Esophagus squamous epithelium (tissue), 5 donors: ENCODE results near the gene ADAMTSL3. TPM values are rescaled to one million over a fixed set of nuclear protein-coding genes. Genes with fewer than 3 reads are reported as not detected.

ENCODE experiments used
- DNase-seq: peaks from one replicate; lab custom pipeline; 2025; lab: John Stamatoyannopoulos, UW
- H3K27ac ChIP-seq, 4 donors: fragments of 200-600 bp; sonication (generic); one replicate each; pipeline ENCODE4 v1.5.1; 2016 to 2019; ENCODE audit warnings: mild to moderate bottlenecking in 1 of 4
- H3K27me3 ChIP-seq, 4 donors: fragments of 200-600 bp; sonication (generic); 1 replicate in 3 of 4; 2 replicates in 1 of 4; pipeline versions ENCODE4 v1.5.1 to v1.6.0; 2017 to 2021; ENCODE audit warnings: antibody characterized with exemption in 1 of 4
- H3K36me3 ChIP-seq, 3 donors: fragments of 200-600 bp; sonication (generic); one replicate each; pipeline ENCODE4 v1.5.1; 2016 to 2019
- H3K4me1 ChIP-seq, 3 donors: fragments of 200-600 bp; sonication (generic); one replicate each; pipeline ENCODE4 v1.5.1; 2017 to 2019
- H3K4me3 ChIP-seq, 4 donors: fragments of 200-600 bp; sonication (generic); 1 replicate in 3 of 4; 2 replicates in 1 of 4; pipeline ENCODE4 v1.5.1; 2016 to 2019; ENCODE audit warnings: mild to moderate bottlenecking in 2 of 4, moderate library complexity in 1 of 4
- H3K9me3 ChIP-seq, 3 donors: fragments of 200-600 bp; sonication (generic); one replicate each; pipeline ENCODE4 v1.5.1; 2016 to 2019
- CTCF ChIP-seq, 6 experiments: fragments of 450-650 bp in 4 of 6; fragments of 200-600 bp in 2 of 6; sonication (generic) in 2 of 6; IDR thresholded peaks; one replicate each; pipeline ENCODE4 v1.5.1; 2016 to 2019; ENCODE audit warnings: antibody characterized with exemption in 6 of 6, mild to moderate bottlenecking in 4 of 6, moderate library complexity in 4 of 6
- POLR2A ChIP-seq, 4 donors: fragments of 450-650 bp; IDR thresholded peaks; one replicate each; pipeline ENCODE4 v1.6.1; 2017; ENCODE audit warnings: antibody characterized with exemption in 4 of 4, mild to moderate bottlenecking in 4 of 4, moderate library complexity in 3 of 4
- WGBS, 2 donors: methylation state at CpG; one replicate each; pipeline ENCODE4 v1.1.5; 2018; 5-methylcytosine and 5-hydroxymethylcytosine counted together
- intact Hi-C: fragments of 100-400 bp; cut with DNase I; formaldehyde crosslinking; loops from one replicate; pipeline ENCODE4 v1.15.0; 2022
- total RNA-seq, 4 donors: library from RNA; depleted of rRNA; stranded (reverse); fragments of >200 nt; gene quantifications; one replicate each; pipeline ENCODE4 v1.1.0, GENCODE V29; 2016
- donor health status: DM: yes; HTN: yes; CAD: no.

Gene ADAMTSL3
- total RNA-seq, 4 donors from 2014 or later = 0.11 to 3.2 (median 0.79) TPM

GRCh38 chr15:83656192-83656591 lies 2.3 kb downstream of the ADAMTSL3 start:
- no peak for DNase-seq
- Histone ChIP-seq H3K9me3 (no peaks in the 10 kb centered on the region), H3K36me3 (no peaks in the 10 kb centered on the region), H3K4me1 (peaks cover 4 to 36% (median 7%) of the 10 kb centered on the region in 3 donors), H3K4me3 (no peak overlapping the region), H3K27ac (no peak overlapping the region), H3K27me3 (peaks cover 0 to 63% (median 6%) of the 10 kb centered on the region in 4 donors)
- TF ChIP-seq CTCF (IDR thresholded peaks at IDR 0.05) (no peak), POLR2A (IDR thresholded peaks at IDR 0.05) (no peak)
- 77 to 79% methylated on average over 5 of the region's 5 CpGs for WGBS, 2 donors
- intact Hi-C loops = no loop called here

- H3K4me3 ChIP-seq = no peak overlapping the region
- no peak overlapping the region for H3K27ac ChIP-seq
- no peaks in the 10 kb centered on the region for H3K9me3 ChIP-seq
- intact Hi-C loops = no loop called here
- 84 to 90% methylated on average over 10 of the region's 10 CpGs for WGBS, 2 donors
- peaks cover 4 to 36% (median 7%) of the 10 kb centered on the region in 3 donors for H3K4me1 ChIP-seq
- peaks cover 0 to 56% (median 6%) of the 10 kb centered on the region in 4 donors for H3K27me3 ChIP-seq
- no peak for DNase-seq
- TF ChIP-seq POLR2A (IDR thresholded peaks at IDR 0.05) (no peak), CTCF (IDR thresholded peaks at IDR 0.05) (no peak)
- no peaks in the 10 kb centered on the region for H3K36me3 ChIP-seq
Measured at GRCh38 chr15:83656943-83657528, 3.1 kb downstream of the ADAMTSL3 start.

GRCh38 chr15:83657549-83657948 lies 3.6 kb downstream of the ADAMTSL3 start:
- 83 to 85% methylated on average over 3 to 4 of the region's 4 CpGs for WGBS, 2 donors
- Histone ChIP-seq H3K9me3 (no peaks in the 10 kb centered on the region), H3K36me3 (no peaks in the 10 kb centered on the region), H3K27ac (no peak overlapping the region), H3K4me1 (peaks cover 4 to 36% (median 7%) of the 10 kb centered on the region in 3 donors), H3K4me3 (no peak overlapping the region), H3K27me3 (peaks cover 0 to 51% (median 6%) of the 10 kb centered on the region in 4 donors)
- DNase-seq = no peak
- intact Hi-C loops = no loop called here
- no peak for TF ChIP-seq POLR2A (IDR thresholded peaks at IDR 0.05)
- no peak for TF ChIP-seq CTCF (IDR thresholded peaks at IDR 0.05)

- peaks cover 4 to 30% (median 7%) of the 10 kb centered on the region in 3 donors for H3K4me1 ChIP-seq
- no peaks in the 10 kb centered on the region for H3K9me3 ChIP-seq
- 49 to 61% methylated on average over 10 of the region's 10 CpGs for WGBS, 2 donors
- intact Hi-C loops = no loop called here
- H3K27ac ChIP-seq = peak overlapping the region in 2 of 4 donors; percentile 27 to 44
- H3K36me3 ChIP-seq = no peaks in the 10 kb centered on the region
- TF ChIP-seq POLR2A (IDR thresholded peaks at IDR 0.05) (no peak), CTCF (IDR thresholded peaks at IDR 0.05) (no peak)
- peaks cover 0 to 39% (median 6%) of the 10 kb centered on the region in 4 donors for H3K27me3 ChIP-seq
- no peak for DNase-seq
- no peak overlapping the region for H3K4me3 ChIP-seq
Measured at GRCh38 chr15:83658430-83659416, 4.8 kb downstream of the ADAMTSL3 start.

GRCh38 chr15:83659417-83659812 lies 5.5 kb downstream of the ADAMTSL3 start:
- WGBS, 2 donors = 60 to 80% methylated on average over 1 of the region's 1 CpG
- Histone ChIP-seq H3K4me3 (no peak overlapping the region), H3K27ac (peak overlapping the region in 1 of 4 donors; percentile 27), H3K4me1 (peaks cover under 1 to 24% (median 3%) of the 10 kb centered on the region in 3 donors), H3K9me3 (no peaks in the 10 kb centered on the region), H3K36me3 (no peaks in the 10 kb centered on the region), H3K27me3 (peaks cover 0 to 32% (median 5%) of the 10 kb centered on the region in 4 donors)
- intact Hi-C loops = no loop called here
- TF ChIP-seq CTCF (IDR thresholded peaks at IDR 0.05) = no peak
- TF ChIP-seq POLR2A (IDR thresholded peaks at IDR 0.05) = no peak
- DNase-seq = no peak
